Lower leg skin (tissue), 3 donors: Measurements from ENCODE around the gene ANXA11.
"Not testable (repeated sequence)": the region's sequence is repeated elsewhere in the genome, so short reads cannot be mapped to it uniquely, and the experiment has no call there.

ENCODE experiments used
- CTCF ChIP-seq, 3 donors: fragments of 450-650 bp; IDR thresholded peaks; one replicate each; pipeline ENCODE4 v1.5.1; 2016; ENCODE audit warnings: antibody characterized with exemption in 3 of 3, mild to moderate bottlenecking in 3 of 3, moderate library complexity in 2 of 3
- POLR2A ChIP-seq, 2 donors: fragments of 450-650 bp; IDR thresholded peaks; one replicate each; pipeline ENCODE4 v1.6.1; 2016 to 2017; ENCODE audit warnings: antibody characterized with exemption in 2 of 2, mild to moderate bottlenecking in 1 of 2, moderate library complexity in 1 of 2

GRCh38 chr10:80254726-80255125, 49.4 kb upstream of the ANXA11 start:
- not testable (repeated sequence) for TF ChIP-seq CTCF, POLR2A (IDR thresholded peaks at IDR 0.05)
